A673 (cell line): Measurements from ENCODE around the gene SLC4A4. TPM values are rescaled to one million over a fixed set of nuclear protein-coding genes. Genes with fewer than 3 reads are reported as not detected.

ENCODE experiments used
- BruUV-seq: library from RNA; stranded (reverse); fragments of 400-500 nt; replicated peaks from 2 replicates; lab custom pipeline; 2021; lab: Mats Ljungman, UMichigan
- CTCF ChIA-PET: fragments of 300-600 bp; sonication (Branson Sonifier 250); formaldehyde crosslinking; loops from one replicate; lab custom pipeline; 2022; ENCODE audit warnings: antibody characterized with exemption; lab: Charles Lee
- POLR2A ChIA-PET: fragments of 300-600 bp; sonication (Branson Sonifier 250); formaldehyde crosslinking; loops from one replicate; lab custom pipeline; 2022; ENCODE audit warnings: antibody characterized with exemption; ENCODE audit not compliant: low non-redundant PET; lab: Charles Lee
- DNase-seq: peaks from one replicate; pipeline ENCODE4 v3.0.0-alpha.2; 2015; ENCODE audit warnings: low spot score
- H3K27ac ChIP-seq: fragments of 200-600 bp; sonication (generic); 2 replicates; pipeline ENCODE4 v1.5.1; 2016; ENCODE audit warnings: mixed run types, low read depth, mild to moderate bottlenecking, mixed read lengths, antibody characterized with exemption, low read length; ENCODE audit not compliant: poor library complexity, severe bottlenecking
- H3K27me3 ChIP-seq: fragments of 200-600 bp; sonication (generic); replicated peaks from 2 replicates; pipeline ENCODE4 v1.6.1; 2017; ENCODE audit warnings: mixed run types, low read depth, mild to moderate bottlenecking, mixed read lengths, antibody characterized with exemption, low read length; ENCODE audit not compliant: insufficient read depth, poor library complexity
- H3K36me3 ChIP-seq: fragments of 200-600 bp; sonication (generic); 2 replicates; pipeline ENCODE4 v1.6.1; 2016; ENCODE audit warnings: mixed run types, mild to moderate bottlenecking, mixed read lengths, antibody characterized with exemption, low read length; ENCODE audit not compliant: insufficient read depth, poor library complexity, severe bottlenecking
- H3K4me1 ChIP-seq: fragments of 200-600 bp; sonication (generic); 2 replicates; pipeline ENCODE4 v1.6.1; 2017; ENCODE audit warnings: mixed run types, mild to moderate bottlenecking, mixed read lengths, antibody characterized with exemption, low read length; ENCODE audit not compliant: insufficient read depth, poor library complexity, severe bottlenecking
- H3K4me3 ChIP-seq: fragments of 200-600 bp; sonication (generic); 2 replicates; pipeline ENCODE4 v1.5.1; 2016; ENCODE audit warnings: low read depth, mixed run types, mild to moderate bottlenecking, mixed read lengths, low read length; ENCODE audit not compliant: poor library complexity, severe bottlenecking
- H3K9me3 ChIP-seq: fragments of 200-600 bp; sonication (generic); 2 replicates; pipeline ENCODE4 v1.6.1; 2016; ENCODE audit warnings: mixed run types, low read depth, mild to moderate bottlenecking, mixed read lengths, antibody characterized with exemption, low read length; ENCODE audit not compliant: poor library complexity, severe bottlenecking
- CTCF ChIP-seq: fragments of 300-800, 200-600 bp; sonication (generic); conservative IDR thresholded peaks from 2 replicates; pipeline ENCODE4 v1.5.1; 2017; ENCODE audit warnings: low read depth, mild to moderate bottlenecking, antibody characterized with exemption, low read length, moderate library complexity, mixed read lengths
- EZH2 ChIP-seq: fragments of 200-600 bp; sonication (generic); IDR thresholded peaks from 2 replicates; pipeline ENCODE4 v1.6.1; 2017; ENCODE audit warnings: borderline replicate concordance, low read depth, mild to moderate bottlenecking, mixed read lengths, antibody characterized with exemption, low read length; ENCODE audit not compliant: poor library complexity, severe bottlenecking
- intact Hi-C: fragments of 100-400 bp; cut with micrococcal nuclease; formaldehyde crosslinking; loops from one replicate; pipeline ENCODE4 v1.10.0; 2022; ENCODE audit not compliant: unreplicated experiment
- total RNA-seq: library from RNA; stranded (reverse); gene quantifications from 2 replicates; pipeline ENCODE4 v1.2.3, GENCODE V29; 2021

Gene SLC4A4
- total RNA-seq, 1 experiment from 2014 or later: 1.2 TPM

- intact Hi-C loops: no loop called here
- H3K4me1 ChIP-seq: peaks cover 7% of the 10 kb centered on the region
- no peak for TF ChIP-seq EZH2
- TF ChIP-seq CTCF: no peak
- no peak overlapping the region for H3K4me3 ChIP-seq
- POLR2A ChIA-PET: no interaction called here
- CTCF ChIA-PET: no interaction called here
- BruUV-seq: no TSS peak
- H3K27me3 ChIP-seq: no peaks in the 10 kb centered on the region
- DNase-seq: no peak
- H3K27ac ChIP-seq: no peak overlapping the region
- no peaks in the 10 kb centered on the region for H3K9me3 ChIP-seq
- no peaks in the 10 kb centered on the region for H3K36me3 ChIP-seq
Observed at GRCh38 chr4:71461422-71461821, 122.6 kb downstream of the SLC4A4 start.

- POLR2A ChIA-PET: no interaction called here
- no peaks in the 10 kb centered on the region for H3K27me3 ChIP-seq
- intact Hi-C loops: no loop called here
- no TSS peak for BruUV-seq
- no peak for DNase-seq
- no peaks in the 10 kb centered on the region for H3K9me3 ChIP-seq
- CTCF ChIA-PET: no interaction called here
- H3K36me3 ChIP-seq: no peaks in the 10 kb centered on the region
- TF ChIP-seq EZH2 (no peak), CTCF (no peak)
- no peak overlapping the region for H3K4me3 ChIP-seq
- H3K27ac ChIP-seq: no peak overlapping the region
- no peaks in the 10 kb centered on the region for H3K4me1 ChIP-seq
Observed at GRCh38 chr4:71466775-71467174, 128.0 kb downstream of the SLC4A4 start.

GRCh38 chr4:71468116-71468710 lies 129.4 kb downstream of the SLC4A4 start:
- no TSS peak for BruUV-seq
- no peaks in the 10 kb centered on the region for H3K36me3 ChIP-seq
- TF ChIP-seq CTCF: no peak
- TF ChIP-seq EZH2: no peak
- H3K27me3 ChIP-seq: no peaks in the 10 kb centered on the region
- H3K4me3 ChIP-seq: no peak overlapping the region
- H3K27ac ChIP-seq: no peak overlapping the region
- no peak for DNase-seq
- H3K9me3 ChIP-seq: no peaks in the 10 kb centered on the region
- H3K4me1 ChIP-seq: no peaks in the 10 kb centered on the region
- intact Hi-C loops: no loop called here
- CTCF ChIA-PET: no interaction called here
- POLR2A ChIA-PET: no interaction called here
